ENCODE results near the gene CASD1.

CASD1 gene

GRCh38 chr7:94509264-94509886, at the start of gene CASD1:
TSS of gene CASD1 (plus strand) at chr7:94509809. CDS start at chr7:94510085, 276 bp downstream.
- DNase-seq, result peak; percentile 65

GRCh38 chr7:94466516-94466915, 43.1 kb upstream of the CASD1 start:
- no peak for DNase-seq

GRCh38 chr7:94471604-94472003, 38.0 kb upstream of the CASD1 start:
- DNase-seq, result no peak

GRCh38 chr7:94472608-94473007, 37.0 kb upstream of the CASD1 start:
- DNase-seq, result no peak

DNA sequence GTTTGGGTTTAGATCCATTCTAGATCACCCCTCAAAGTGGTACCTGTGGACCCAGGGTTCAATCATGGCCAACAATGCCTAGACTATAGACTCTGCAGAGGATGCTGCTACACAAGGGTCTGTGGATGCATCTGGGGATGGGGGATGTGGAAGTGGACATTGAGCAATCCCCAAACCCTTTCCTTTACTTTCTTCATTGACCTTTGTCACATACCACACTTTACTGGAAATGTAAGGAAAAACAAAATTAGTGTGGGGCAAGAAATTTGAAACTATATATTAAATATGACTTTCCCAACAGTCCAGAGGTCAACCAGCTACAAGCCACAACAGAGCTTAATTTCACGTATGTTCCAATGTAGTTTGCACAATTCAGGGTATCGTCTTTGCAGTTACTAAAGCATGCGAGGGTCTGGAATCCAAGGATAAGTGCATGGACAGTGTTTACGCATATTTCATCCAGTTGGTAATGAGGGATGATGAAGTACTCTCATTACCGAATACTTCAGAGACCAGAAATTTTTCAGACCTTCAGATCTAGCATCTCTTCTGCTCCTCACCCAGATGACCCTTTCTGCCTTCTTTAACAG, 33.3 kb upstream of the CASD1 start:
- DNase-seq, result no peak

DNA sequence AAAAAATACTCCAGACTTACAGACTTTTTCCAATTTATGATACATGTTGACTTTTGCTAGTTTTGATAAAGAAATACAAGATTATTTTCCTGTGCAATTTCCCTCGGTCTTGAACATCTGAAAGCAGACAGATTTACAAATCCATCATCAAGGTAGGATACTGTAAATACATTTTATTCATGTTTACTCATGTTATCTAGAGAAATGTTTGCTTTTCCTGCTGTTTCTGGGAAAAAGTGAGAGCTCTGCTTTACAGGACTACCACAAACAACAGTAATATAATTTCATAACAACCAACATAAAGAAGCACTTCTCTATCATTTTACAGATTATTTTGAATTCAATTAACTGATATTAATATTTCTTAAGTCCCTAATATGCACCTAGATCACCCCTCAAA, 31.7 kb upstream of the CASD1 start:
- no peak for DNase-seq

GRCh38 chr7:94478648-94479214, 30.9 kb upstream of the CASD1 start:
- DNase-seq, result no peak

DNA sequence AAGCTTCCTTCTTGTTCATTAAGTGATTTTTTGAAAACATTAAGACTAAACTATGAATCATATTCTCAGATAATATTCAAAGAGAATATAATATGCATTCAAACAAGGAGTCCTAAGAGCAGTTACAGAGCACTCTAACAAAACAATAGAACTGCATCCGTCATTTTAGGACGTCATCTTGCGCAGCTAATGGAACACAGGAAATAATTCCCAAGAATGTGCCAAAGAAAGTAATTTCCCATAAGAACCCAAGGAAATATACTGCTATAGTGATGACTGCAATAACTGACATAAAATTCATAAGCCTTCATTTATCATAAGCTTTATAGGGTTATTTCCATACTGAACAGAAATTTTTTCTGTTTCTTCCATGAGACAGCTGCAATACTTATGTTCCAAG, 28.3 kb upstream of the CASD1 start:
- DNase-seq, result no peak

- no peak for DNase-seq
Measured at GRCh38 chr7:94482796-94483195, 26.8 kb upstream of the CASD1 start.

DNA sequence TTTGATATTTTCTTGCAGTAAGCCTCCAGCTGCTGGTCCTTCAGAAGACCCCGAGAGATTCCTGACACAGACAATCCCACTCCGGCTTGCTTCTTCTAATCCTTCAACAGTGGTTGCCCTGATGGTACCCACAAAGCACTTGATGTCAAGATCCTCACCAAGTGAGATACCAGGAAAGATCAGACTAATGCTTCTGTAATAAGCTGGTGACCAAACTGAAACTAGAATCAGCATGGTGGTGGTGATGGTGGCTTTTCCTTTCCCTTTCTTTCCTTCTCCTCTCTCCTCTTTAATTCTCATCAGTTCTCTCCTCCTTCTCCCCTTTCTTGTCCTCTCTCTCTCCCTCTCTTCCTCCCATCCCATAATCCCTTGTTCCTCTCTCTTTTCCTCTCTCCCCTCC, 25.8 kb upstream of the CASD1 start:
- DNase-seq, result no peak

GRCh38 chr7:94486216-94486615, 23.4 kb upstream of the CASD1 start:
- no peak for DNase-seq

GRCh38 chr7:94491410-94491809, 18.2 kb upstream of the CASD1 start:
- DNase-seq, result no peak

DNA sequence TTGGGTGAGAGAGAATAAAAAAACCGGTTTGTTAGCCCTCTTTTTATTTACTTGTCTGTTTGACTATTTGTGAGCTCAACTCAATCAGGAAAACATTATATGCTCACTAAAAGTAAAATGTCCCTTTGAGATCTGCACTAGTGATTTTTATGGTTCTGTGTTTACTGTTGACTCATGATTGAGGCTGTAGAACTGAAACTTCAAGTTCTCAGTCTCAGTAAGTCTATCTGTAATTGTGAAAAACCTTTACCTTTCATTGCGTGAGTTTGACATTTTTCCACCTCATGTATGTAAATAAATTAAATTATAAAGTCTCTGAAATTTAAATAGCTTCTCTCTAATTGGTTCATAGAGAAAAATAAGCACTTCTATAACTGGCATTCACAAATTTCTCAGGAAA, 17.0 kb upstream of the CASD1 start:
- DNase-seq, result no peak

GRCh38 chr7:94497874-94498670, 11.5 kb upstream of the CASD1 start:
- no peak for DNase-seq

DNA sequence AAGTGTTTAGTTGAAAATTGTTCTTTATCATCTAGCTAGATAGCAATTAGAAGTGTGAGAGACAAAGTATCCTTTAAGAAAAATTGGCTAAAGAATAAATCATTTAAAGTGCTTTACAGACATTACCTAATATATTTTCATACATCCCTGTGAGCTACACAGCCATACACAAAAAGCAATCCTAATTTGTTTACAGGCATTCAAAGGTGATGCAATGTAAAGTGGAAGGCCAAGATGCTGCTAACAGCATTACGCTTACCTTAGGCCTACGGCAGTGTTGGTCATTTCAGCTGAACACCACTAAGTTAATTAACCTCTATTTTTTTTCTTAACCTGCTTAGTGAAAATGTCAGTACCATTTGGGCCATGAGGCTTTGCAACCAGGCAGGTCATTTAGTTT, 10.7 kb upstream of the CASD1 start:
- no peak for DNase-seq

GRCh38 chr7:94507462-94507861, 2.1 kb upstream of the CASD1 start:
- no peak for DNase-seq

DNA sequence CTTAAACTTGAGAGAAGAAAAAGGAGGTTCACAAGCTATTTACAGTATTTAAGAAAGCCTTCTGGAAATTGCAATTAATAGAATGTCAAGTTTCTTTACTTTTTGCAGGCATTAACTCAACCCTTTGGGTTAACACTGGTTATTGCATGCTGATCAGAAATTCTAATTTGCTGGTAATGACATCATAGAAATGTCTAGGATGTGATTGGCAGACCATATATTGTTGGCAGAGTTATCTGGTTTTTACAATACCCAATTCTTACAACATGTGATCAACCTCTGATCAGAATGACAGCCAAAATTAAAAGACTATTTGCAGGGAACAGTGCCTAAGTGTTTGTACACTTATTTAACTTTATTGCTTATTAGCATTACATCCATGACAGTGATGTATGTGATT, 1.6 kb upstream of the CASD1 start:
- DNase-seq, result no peak

DNA sequence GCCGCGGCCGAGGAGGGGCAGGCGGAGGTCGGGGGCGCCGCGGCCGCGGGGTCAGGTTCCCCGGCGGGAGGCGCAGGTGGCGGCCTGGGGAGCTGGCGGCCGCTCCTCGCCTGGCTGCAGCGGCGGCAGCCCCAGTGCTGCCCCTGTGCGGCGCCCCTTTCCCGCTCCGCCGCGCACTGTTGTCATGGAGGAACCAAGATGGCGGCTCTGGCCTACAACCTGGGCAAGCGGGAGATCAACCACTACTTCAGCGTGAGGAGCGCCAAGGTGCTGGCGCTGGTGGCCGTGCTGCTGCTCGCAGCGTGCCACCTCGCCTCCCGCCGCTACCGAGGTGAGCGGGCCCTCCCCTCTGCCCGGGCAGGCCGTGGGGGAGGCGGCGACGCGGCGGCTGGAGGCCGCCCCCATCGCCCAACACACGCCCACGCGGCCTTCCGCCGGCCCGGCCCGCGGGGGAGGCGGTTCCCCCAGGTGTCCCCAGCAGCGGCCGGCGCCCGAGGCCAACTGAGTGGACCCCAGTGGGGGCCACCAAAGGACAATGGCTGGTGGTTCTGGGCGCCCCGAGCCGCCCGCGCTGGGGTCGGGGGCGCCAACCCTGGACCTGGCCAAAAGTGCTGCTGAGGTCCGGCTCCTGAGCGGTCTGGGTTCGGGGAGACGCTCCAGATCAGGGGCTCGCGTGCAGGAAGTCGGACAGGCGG, 425 bp downstream of the CASD1 start:
- DNase-seq, result peak; percentile 61

- peak; percentile 16 for DNase-seq
Measured at GRCh38 chr7:94510582-94511496, 1.2 kb downstream of the CASD1 start.

GRCh38 chr7:94511718-94512117, 2.1 kb downstream of the CASD1 start:
- no peak for DNase-seq

DNA sequence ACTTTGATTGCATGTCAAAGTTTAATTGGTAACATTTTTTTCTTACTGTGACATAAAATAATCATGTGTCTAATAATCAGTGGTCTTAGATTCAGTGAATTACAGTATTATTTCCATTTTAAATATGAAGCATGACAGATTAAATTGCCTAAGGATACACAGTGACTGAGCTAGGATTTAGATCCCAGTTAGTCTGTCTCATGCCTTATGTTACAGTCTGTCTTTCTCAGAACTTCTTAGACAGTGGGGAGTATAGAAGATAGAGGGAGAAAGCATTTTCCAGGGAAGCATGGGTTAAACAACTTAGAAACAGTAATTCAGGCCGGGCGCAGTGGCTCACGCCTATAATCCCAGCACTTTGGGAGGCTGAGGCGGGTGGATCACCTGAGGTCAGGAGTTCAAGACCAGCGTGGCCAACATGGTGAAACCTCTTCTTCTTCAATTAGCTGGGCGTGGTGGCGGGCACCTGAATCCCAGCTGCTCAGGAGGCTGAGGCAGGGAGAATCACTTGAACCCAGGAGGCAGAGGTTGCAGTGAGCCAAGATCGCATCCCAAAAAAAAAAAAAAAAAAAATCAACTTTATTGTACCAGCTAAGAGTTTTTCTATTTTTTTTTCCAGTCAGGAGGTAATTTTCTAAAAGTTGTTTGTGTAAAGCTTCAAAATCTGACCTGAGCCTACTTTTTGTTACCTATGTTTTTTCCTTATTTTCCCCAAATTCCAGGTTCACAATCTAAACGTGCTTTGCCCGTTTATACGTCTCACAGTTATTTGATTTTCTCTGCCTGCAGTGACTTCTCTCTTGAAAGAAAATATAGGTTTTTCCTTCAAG, 3.3 kb downstream of the CASD1 start:
- DNase-seq, result no peak

DNA sequence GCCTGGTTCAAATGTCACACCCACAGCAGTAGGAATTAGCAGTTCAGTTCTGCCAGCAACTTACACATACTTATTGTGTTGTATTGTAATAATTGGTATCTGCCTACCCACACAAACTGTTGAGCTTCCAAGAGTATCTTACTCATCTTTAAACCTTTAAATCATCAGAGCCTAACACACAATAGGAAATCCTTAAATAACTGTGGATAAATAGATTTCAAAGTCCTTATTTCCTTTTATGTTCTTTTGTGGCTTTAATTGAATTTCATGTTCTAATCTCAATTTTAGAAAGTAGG, 3.9 kb downstream of the CASD1 start:
- no peak for DNase-seq

All from stimulated activated CD4-positive, alpha-beta T cell treated with anti-CD3 and anti-CD28 coated beads, Interleukin-4, amount 100 ng/mL, for 1 hour (primary cell).